ENCODE data around the gene NEDD8.

- TF ChIP-seq, protein P1, sequence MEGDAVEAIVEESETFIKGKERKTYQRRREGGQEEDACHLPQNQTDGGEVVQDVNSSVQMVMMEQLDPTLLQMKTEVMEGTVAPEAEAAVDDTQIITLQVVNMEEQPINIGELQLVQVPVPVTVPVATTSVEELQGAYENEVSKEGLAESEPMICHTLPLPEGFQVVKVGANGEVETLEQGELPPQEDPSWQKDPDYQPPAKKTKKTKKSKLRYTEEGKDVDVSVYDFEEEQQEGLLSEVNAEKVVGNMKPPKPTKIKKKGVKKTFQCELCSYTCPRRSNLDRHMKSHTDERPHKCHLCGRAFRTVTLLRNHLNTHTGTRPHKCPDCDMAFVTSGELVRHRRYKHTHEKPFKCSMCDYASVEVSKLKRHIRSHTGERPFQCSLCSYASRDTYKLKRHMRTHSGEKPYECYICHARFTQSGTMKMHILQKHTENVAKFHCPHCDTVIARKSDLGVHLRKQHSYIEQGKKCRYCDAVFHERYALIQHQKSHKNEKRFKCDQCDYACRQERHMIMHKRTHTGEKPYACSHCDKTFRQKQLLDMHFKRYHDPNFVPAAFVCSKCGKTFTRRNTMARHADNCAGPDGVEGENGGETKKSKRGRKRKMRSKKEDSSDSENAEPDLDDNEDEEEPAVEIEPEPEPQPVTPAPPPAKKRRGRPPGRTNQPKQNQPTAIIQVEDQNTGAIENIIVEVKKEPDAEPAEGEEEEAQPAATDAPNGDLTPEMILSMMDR (conservative IDR thresholded peaks at IDR 0.05; ENCODE audit: low read depth, low read length), result peak; percentile 75
- TF ChIP-seq POLR2A (IDR thresholded peaks at IDR 0.05; ENCODE audit: low read depth, low read length) (peak; percentile 82), MAFK (IDR thresholded peaks at IDR 0.05; ENCODE audit: low read depth, low read length) (no peak), BHLHE40 (IDR thresholded peaks at IDR 0.05; ENCODE audit: low read depth, low read length) (no peak), RCOR1 (IDR thresholded peaks at IDR 0.05; ENCODE audit: insufficient replicate concordance, low read length) (peak; percentile 47), CEBPB (IDR thresholded peaks at IDR 0.05; ENCODE audit: low read depth, low read length) (peak; percentile 98), RAD21 (IDR thresholded peaks at IDR 0.05; ENCODE audit: low read length) (peak; percentile 77), ELK1 (IDR thresholded peaks at IDR 0.05; ENCODE audit: borderline replicate concordance, low read depth, low read length) (no peak), SMC3 (IDR thresholded peaks at IDR 0.05; ENCODE audit: low read depth, low read length) (peak; percentile 62)
- TF ChIP-seq, protein P2, sequence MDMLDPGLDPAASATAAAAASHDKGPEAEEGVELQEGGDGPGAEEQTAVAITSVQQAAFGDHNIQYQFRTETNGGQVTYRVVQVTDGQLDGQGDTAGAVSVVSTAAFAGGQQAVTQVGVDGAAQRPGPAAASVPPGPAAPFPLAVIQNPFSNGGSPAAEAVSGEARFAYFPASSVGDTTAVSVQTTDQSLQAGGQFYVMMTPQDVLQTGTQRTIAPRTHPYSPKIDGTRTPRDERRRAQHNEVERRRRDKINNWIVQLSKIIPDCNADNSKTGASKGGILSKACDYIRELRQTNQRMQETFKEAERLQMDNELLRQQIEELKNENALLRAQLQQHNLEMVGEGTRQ (IDR thresholded peaks at IDR 0.05; ENCODE audit: low read depth, low read length), result peak; percentile 40; the same call in 1 of the 2 replicates
These were observed 16.4 kb downstream of the NEDD8 start, which contains the start of gene MDP1 for GRCh38 chr14:24215495-24216344.

Data from IMR-90 (cell line).